H9 (cell line): ENCODE data around the gene YY1. TPM values are rescaled to one million over a fixed set of nuclear protein-coding genes. Genes with fewer than 3 reads are reported as not detected.

Source experiments
- DNase-seq: peaks from one replicate; pipeline ENCODE4 v3.0.0-alpha.2; 2017
- H2AFZ ChIP-seq: one replicate; pipeline ENCODE4 v1.6.1; 2013; ENCODE audit warnings: mild to moderate bottlenecking, low read length, control low read depth, moderate library complexity
- H2AK5ac ChIP-seq: 2 replicates; pipeline ENCODE4 v1.6.1; 2013; ENCODE audit warnings: low read length, control low read depth, mixed read lengths; ENCODE audit not compliant: insufficient read length
- H2BK120ac ChIP-seq: one replicate; pipeline ENCODE4 v1.6.1; 2013; ENCODE audit warnings: low read depth, mild to moderate bottlenecking, low read length, control low read depth, inconsistent platforms; ENCODE audit not compliant: poor library complexity, severe bottlenecking
- H2BK12ac ChIP-seq: 2 replicates; pipeline ENCODE4 v1.6.1; 2013; ENCODE audit warnings: low read length, control low read depth, mixed read lengths, low read depth; ENCODE audit not compliant: insufficient read length
- H2BK15ac ChIP-seq: 2 replicates; pipeline ENCODE4 v1.6.1; 2013; ENCODE audit warnings: low read depth, low read length, control low read depth
- H2BK20ac ChIP-seq: one replicate; pipeline ENCODE4 v1.6.1; 2013; ENCODE audit warnings: low read depth, mild to moderate bottlenecking, low read length, control low read depth, inconsistent platforms; ENCODE audit not compliant: poor library complexity, severe bottlenecking
- H2BK5ac ChIP-seq: 2 replicates; pipeline ENCODE4 v1.6.1; 2013; ENCODE audit warnings: low read length, control low read depth, mixed read lengths; ENCODE audit not compliant: insufficient read length
- H3K14ac ChIP-seq: 2 replicates; pipeline ENCODE4 v1.6.1; 2013; ENCODE audit warnings: low read length, control low read depth; ENCODE audit not compliant: insufficient read depth
- H3K18ac ChIP-seq: 2 replicates; pipeline ENCODE4 v1.6.1; 2013; ENCODE audit warnings: low read depth, mild to moderate bottlenecking, mixed read lengths, low read length, control low read depth; ENCODE audit not compliant: insufficient read length
- H3K23ac ChIP-seq: 2 replicates; pipeline ENCODE4 v1.6.1; 2013; ENCODE audit warnings: low read length, control low read depth, mixed read lengths, low read depth; ENCODE audit not compliant: insufficient read length
- H3K23me2 ChIP-seq: 2 replicates; pipeline ENCODE4 v1.6.1; 2013; ENCODE audit warnings: low read depth, mild to moderate bottlenecking, mixed read lengths, low read length, control low read depth; ENCODE audit not compliant: insufficient read length, poor library complexity, severe bottlenecking
- H3K27ac ChIP-seq: 2 replicates; pipeline ENCODE4 v1.5.1; 2013; ENCODE audit warnings: low read length, control low read depth, mixed read lengths, low read depth; ENCODE audit not compliant: insufficient read length
- H3K27me3 ChIP-seq: 2 replicates; pipeline ENCODE4 v1.6.1; 2013; ENCODE audit warnings: low read length, control low read depth, inconsistent platforms; ENCODE audit not compliant: insufficient read depth
- H3K4ac ChIP-seq: 2 replicates; pipeline ENCODE4 v1.6.1; 2013; ENCODE audit warnings: low read depth, mild to moderate bottlenecking, control low read depth, inconsistent platforms, low read length, moderate library complexity
- H3K4me1 ChIP-seq: 2 replicates; pipeline ENCODE4 v1.6.1; 2013; ENCODE audit warnings: low read length, control low read depth, inconsistent platforms; ENCODE audit not compliant: insufficient read depth
- H3K4me2 ChIP-seq: 2 replicates; pipeline ENCODE4 v1.6.1; 2013; ENCODE audit warnings: low read length, control low read depth, mixed read lengths; ENCODE audit not compliant: insufficient read length, insufficient read depth
- H3K56ac ChIP-seq: 2 replicates; pipeline ENCODE4 v1.6.1; 2013; ENCODE audit warnings: low read depth, mild to moderate bottlenecking, mixed read lengths, low read length, control low read depth; ENCODE audit not compliant: insufficient read length
- H3K79me1 ChIP-seq: 2 replicates; pipeline ENCODE4 v1.6.1; 2013; ENCODE audit warnings: low read depth, mild to moderate bottlenecking, moderate library complexity, low read length, control low read depth, inconsistent platforms; ENCODE audit not compliant: insufficient read depth, poor library complexity, severe bottlenecking
- H3K79me2 ChIP-seq: 2 replicates; pipeline ENCODE4 v1.6.1; 2013; ENCODE audit warnings: low read length, control low read depth, inconsistent platforms; ENCODE audit not compliant: insufficient read depth
- H3K9ac ChIP-seq: 2 replicates; pipeline ENCODE4 v1.6.1; 2013; ENCODE audit warnings: low read length, control low read depth, mixed read lengths; ENCODE audit not compliant: insufficient read length; ENCODE audit errors: extremely low read depth
- H3K9me3 ChIP-seq: one replicate; pipeline ENCODE4 v1.6.1; 2013; ENCODE audit warnings: low read depth, low read length, inconsistent platforms; ENCODE audit not compliant: control insufficient read depth
- H3T11ph ChIP-seq: one replicate; pipeline ENCODE4 v1.6.1; 2013; ENCODE audit warnings: mild to moderate bottlenecking, low read length, control low read depth, inconsistent platforms
- H4K20me1 ChIP-seq: one replicate; pipeline ENCODE4 v1.6.1; 2013; ENCODE audit not compliant: control insufficient read depth, insufficient read length, insufficient read depth
- H4K5ac ChIP-seq: 2 replicates; pipeline ENCODE4 v1.6.1; 2013; ENCODE audit warnings: low read depth, mild to moderate bottlenecking, mixed read lengths, low read length, control low read depth; ENCODE audit not compliant: insufficient read length
- H4K8ac ChIP-seq: replicated peaks from 2 replicates; pipeline ENCODE4 v1.6.1; 2013; ENCODE audit warnings: low read length, control low read depth, mixed read lengths, low read depth; ENCODE audit not compliant: insufficient read length
- H4K91ac ChIP-seq: 2 replicates; pipeline ENCODE4 v1.6.1; 2013; ENCODE audit warnings: low read depth, mild to moderate bottlenecking, moderate library complexity, mixed read lengths, low read length, control low read depth; ENCODE audit not compliant: insufficient read length
- H3K27ac Mint-ChIP-seq, 3 experiments: 2 replicates in 2 of 3; 3 replicates in 1 of 3; pipeline ENCODE4 v1.8.0; 2020 to 2021; ENCODE audit warnings: mixed read lengths in 3 of 3, mild to moderate bottlenecking in 1 of 3, moderate library complexity in 1 of 3
- H3K27me3 Mint-ChIP-seq: 2 replicates; pipeline ENCODE4 v1.8.0; 2021; ENCODE audit warnings: low read depth, mild to moderate bottlenecking, moderate library complexity, mixed read lengths
- H3K36me3 Mint-ChIP-seq, 3 experiments: 2 replicates in 2 of 3; 3 replicates in 1 of 3; pipeline ENCODE4 v1.8.0; 2020 to 2021; ENCODE audit warnings: low read depth in 3 of 3, mixed read lengths in 3 of 3; ENCODE audit not compliant: insufficient read depth in 1 of 3
- H3K4me1 Mint-ChIP-seq, 2 experiments: 2 replicates each; pipeline ENCODE4 v1.8.0; 2020; ENCODE audit warnings: mixed read lengths in 2 of 2
- H3K4me3 Mint-ChIP-seq, 2 experiments: 2 replicates in 1 of 2; 3 replicates in 1 of 2; pipeline ENCODE4 v1.8.0; 2020 to 2021; ENCODE audit warnings: mild to moderate bottlenecking in 2 of 2, mixed read lengths in 2 of 2, moderate library complexity in 1 of 2
- H3K9me3 Mint-ChIP-seq, 2 experiments: 2 replicates in 1 of 2; 3 replicates in 1 of 2; pipeline ENCODE4 v1.8.0; 2020; ENCODE audit warnings: mild to moderate bottlenecking in 2 of 2, mixed read lengths in 2 of 2, moderate library complexity in 1 of 2
- CTCF ChIP-seq: fragments of 200-600 bp; sonication (generic); conservative IDR thresholded peaks from 3 replicates; pipeline ENCODE4 v1.8.0; 2021; ENCODE audit warnings: antibody characterized with exemption, mild to moderate bottlenecking
- WGBS: extraction: QIAGEN DNeasy Blood & Tissue Kit; methylation state at CpG from one replicate; pipeline ENCODE4 v1.1.7; 2013; ENCODE audit warnings: missing lambda C conversion rate, low lambda C conversion rate, mixed read lengths; ENCODE audit not compliant: insufficient read length; ENCODE audit errors: extremely low coverage; 5-methylcytosine and 5-hydroxymethylcytosine counted together
- total RNA-seq: library from RNA; stranded (reverse); gene quantifications from 2 replicates; pipeline ENCODE4 v1.2.1, GENCODE V29; 2021

Gene YY1
- total RNA-seq, 1 experiment from 2014 or later = 103 TPM

DNA sequence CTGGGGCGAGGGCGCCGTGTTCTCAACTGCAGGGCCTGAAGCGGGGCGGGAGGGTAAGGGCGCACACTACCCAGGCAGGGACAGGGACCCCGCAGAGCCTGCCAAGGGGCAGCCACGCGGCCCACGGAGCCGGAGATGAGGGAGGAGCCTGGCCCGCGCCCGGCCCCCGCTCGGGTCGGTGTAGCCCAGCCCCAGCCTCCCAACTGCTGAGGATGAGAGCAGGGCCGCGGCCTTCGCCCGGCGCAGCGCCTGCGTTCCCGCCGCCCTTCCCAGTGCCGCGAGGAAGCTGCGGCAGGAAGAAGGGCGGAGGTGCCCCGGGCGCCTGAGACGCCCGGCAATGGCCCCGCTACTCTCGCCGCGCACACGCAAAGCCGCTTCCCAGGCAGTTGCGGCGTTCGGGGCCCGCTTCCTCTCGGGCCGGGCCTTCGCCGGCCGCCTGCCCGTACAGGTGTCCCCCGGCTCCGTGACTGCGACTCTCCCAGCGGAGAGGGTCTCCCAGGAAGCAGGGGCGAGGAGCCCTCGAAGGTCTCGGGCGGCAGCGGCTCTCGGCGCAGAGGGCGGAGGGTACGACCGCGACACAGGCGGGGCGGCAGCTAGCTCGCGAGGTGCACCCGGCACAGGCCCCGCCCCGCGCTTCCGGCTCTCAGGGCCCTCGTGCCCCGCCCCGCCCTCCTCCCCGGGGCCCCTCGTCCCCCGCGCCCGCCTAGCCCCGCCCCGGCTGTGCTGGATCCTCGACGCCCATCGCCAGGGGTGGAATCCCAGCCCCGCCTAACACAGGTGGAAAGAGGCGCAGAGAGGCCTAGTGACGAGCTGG lies 24.8 kb upstream of the YY1 start:
- Histone ChIP-seq H2BK5ac (no peak overlapping the region), H2BK120ac (no peak overlapping the region), H3K27me3 (no peaks in the 10 kb centered on the region), H3K9ac (peak overlapping the region; percentile 57), H3K23ac (no peak overlapping the region), H4K5ac (no peak overlapping the region), H3T11ph (no peak overlapping the region), H3K79me1 (no peaks in the 10 kb centered on the region), H3K4ac (no peak overlapping the region), H4K91ac (no peak overlapping the region), H3K9me3 (no peaks in the 10 kb centered on the region), H3K23me2 (peaks cover 4% of the 10 kb centered on the region), H4K20me1 (no peaks in the 10 kb centered on the region), H3K56ac (no peak overlapping the region), H2BK20ac (no peak overlapping the region), H3K18ac (peak overlapping the region; percentile 79), H2BK12ac (no peak overlapping the region), H2BK15ac (no peak overlapping the region), H2AK5ac (no peak overlapping the region), H3K14ac (peak overlapping the region; percentile 88), H3K4me2 (peak overlapping the region; percentile 30), H3K79me2 (no peaks in the 10 kb centered on the region), H3K27ac (peak overlapping the region; percentile 26), H4K8ac (no peak overlapping the region), H2AFZ (no peak overlapping the region), H3K4me1 (peaks cover 2% of the 10 kb centered on the region; the same call in 1 of the 2 replicates)
- H3K4me3 Mint-ChIP-seq = peak overlapping the region; percentile 66 to 77
- no CpG with 5 or more reads among the region's 90 CpGs for WGBS
- peaks cover 17 to 20% of the 10 kb centered on the region in 2 experiments for H3K4me1 Mint-ChIP-seq
- peak overlapping the region; percentile 98 to 100 (median 98); a peak in 6 of 7 replicates for H3K27ac Mint-ChIP-seq
- no peak for TF ChIP-seq CTCF
- peaks cover 1% of the 10 kb centered on the region for H3K27me3 Mint-ChIP-seq
- peak; percentile 96 for DNase-seq
- H3K36me3 Mint-ChIP-seq = no peaks in the 10 kb centered on the region; a peak in 2 of 7 replicates
- H3K9me3 Mint-ChIP-seq = no peaks in the 10 kb centered on the region
